HG02588 (cell line): ENCODE measurements around the gene DGKG.
A peak's percentile ranks its signal among the peaks of the same experiment; 100 is the strongest.

ENCODE experiments used
- ATAC-seq: cut with Tn5 transposase; IDR thresholded peaks from one replicate; pipeline ENCODE4 v1.9.1; 2021; ENCODE audit warnings: mild to moderate bottlenecking, moderate library complexity; ENCODE audit not compliant: unreplicated experiment

Gene DGKG

GRCh38 chr3:186118692-186119091, 243.3 kb downstream of the DGKG start:
- no peak for ATAC-seq

DNA sequence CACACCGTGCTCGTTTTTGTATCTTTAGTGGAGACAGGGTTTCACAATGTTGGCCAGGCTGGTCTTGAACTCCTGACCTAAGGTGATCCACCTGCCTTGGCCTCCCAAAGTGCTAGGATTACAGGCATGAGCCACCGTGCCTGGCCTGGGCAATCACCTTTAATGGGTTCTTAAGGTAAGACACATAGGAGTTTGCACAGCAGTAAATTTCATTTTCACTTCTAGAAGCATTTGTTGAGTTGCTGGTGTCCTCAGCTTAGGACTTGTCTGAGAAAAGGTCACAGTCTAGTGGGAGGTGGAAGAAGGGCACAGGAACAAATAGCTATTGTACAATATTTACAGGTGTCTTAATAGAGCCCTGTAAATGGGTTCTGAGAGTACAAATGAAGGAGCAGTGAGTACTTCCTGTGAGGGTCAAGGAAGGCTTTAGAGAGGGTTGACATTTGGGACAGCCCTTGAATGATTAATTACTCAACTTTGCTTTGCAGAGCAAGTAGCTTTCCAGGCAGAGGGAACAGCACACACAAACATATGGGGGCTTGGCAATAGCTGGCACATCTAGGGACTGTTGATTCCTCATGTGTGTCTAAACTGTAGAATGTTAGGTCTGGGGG, 244.4 kb downstream of the DGKG start:
- ATAC-seq, result no peak

- ATAC-seq, result no peak
Observed at GRCh38 chr3:186115239-186115996, 246.6 kb downstream of the DGKG start.

DNA sequence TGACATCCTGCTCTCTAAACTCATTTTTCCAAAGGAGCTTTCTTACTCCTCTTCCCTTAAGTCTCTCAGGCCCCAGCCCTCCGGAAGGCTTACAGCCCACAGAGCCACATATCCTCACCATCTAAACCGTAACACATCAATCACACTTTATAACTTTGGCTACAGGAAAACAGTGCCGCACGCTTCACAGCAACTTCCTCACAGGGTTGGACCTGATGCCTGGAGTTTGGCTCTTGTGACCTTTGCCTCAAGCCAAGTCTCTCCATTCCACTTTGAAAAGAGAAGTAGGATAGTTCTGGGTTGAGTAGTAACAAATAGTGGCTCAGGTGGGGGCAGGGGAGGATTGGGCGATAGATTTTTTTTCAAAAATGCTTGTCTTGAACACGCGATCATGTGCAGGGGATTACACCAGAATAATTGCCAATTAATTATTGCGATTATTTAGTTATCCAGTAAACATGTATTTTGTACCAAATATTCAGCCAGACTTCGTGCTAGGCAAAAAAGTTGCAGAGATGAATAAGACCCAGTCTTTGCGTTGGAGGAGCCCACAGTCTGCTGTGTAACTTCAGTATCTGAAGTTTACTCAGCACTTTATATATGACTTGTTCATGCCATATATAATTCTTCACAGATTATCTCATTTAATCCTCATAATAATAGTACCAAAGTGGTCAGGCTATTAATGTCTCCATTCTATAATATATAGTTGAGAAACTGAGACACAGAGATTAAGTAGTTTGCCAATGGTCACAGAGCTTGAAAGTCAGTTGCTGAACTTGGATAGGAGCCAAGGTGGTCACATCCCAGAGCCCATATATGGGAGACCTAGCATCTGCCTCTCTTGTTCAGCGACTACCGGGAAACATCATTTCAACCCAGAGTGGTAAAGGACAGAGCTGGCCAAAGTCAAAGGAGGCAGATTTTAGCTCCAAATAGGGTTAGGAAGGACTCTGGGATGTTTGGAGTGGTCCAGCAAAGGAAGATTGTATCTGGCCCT, 250.8 kb downstream of the DGKG start:
- no peak for ATAC-seq

GRCh38 chr3:186109897-186110803, 251.9 kb downstream of the DGKG start:
- no peak for ATAC-seq

DNA sequence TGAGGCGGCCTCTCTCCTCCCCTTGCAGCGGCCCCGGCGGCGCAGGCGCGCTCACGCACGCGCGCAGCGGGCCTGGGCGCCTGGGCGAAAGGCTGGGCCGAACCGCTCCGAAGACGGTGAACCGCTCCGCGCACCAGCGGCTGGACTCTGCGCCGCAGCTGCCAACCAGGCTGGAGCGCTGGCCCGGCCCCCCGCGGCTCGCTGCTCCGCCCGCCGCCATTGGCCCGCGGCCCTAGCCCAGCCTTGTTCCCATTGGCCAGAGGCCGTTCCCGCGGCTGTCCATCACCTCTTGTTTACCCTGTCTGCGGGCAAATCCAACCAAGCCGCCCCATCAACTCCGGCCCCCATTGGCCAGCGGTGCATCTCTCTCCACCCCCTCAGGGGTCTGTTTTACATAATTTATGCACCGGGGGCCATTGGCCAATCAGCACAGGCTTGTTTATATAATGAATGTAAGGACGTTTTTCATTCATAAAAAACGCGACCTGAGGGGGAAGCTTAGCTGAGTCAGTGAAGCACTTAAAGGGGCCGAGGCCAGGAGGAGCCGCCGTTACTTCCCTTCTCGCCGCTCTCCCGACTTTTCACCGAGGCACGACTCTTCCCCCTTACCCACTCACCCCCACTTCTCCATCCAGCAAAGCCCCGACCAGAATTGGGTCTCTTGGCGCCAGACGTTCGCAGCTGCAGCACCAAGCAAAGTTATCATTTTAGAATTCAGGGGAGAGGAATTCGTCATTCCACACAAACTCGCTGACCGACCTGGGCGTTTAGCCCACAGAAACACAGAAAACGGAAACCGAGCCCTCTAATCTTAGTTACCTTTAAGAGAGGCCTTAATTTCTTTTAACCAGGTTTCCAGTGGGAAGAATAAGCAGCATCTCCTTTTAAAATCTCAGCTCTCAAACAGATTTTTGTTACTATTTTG, 252.8 kb downstream of the DGKG start, which contains the start of gene ETV5:
TSS of gene ETV5 (minus strand) at position 149 of the 925 bp plus-strand sequence. CDS start 3,221 bp downstream, outside the sequence.
- ATAC-seq, result peak; percentile 94

DNA sequence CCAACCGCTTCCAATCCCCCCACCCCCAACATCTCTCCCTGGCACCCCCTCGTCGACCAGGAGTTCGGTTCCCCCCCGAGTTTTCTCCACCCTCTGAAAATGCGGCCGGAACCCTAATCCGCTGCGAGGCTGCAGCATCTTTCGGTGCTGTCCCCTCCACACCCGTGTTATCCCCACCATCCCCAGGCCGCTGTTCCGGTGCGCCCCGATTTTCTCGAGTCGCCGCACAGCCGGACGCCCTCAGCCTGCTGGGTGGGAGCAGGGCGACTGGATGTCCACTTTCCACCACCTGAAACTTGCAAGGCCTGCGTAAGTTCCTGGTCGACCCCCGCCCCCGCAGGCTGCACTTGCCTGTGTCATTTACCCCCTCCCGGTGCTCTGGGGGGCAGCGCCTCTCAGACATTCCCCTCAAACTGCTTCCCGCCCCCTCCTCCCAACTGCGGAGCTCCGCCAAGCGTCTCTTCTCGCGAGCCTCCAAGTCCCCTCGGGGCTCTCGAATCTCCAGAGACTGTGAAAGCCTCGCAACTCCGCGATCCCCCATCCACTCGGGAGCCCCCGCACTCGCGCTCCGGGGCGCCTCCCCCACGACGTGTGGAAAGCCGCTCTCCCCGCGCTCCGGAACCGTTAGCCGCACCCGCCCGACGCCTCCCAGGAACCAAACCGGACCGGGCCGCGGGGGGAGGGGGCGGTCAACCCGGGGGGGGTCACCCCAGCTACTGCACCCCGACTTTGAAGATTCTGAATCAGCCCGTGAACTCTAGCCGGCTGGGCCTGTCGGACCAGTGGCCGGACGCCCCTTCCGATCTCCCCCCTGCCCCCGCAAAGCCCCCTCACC, 253.7 kb downstream of the DGKG start:
- no peak for ATAC-seq

DNA sequence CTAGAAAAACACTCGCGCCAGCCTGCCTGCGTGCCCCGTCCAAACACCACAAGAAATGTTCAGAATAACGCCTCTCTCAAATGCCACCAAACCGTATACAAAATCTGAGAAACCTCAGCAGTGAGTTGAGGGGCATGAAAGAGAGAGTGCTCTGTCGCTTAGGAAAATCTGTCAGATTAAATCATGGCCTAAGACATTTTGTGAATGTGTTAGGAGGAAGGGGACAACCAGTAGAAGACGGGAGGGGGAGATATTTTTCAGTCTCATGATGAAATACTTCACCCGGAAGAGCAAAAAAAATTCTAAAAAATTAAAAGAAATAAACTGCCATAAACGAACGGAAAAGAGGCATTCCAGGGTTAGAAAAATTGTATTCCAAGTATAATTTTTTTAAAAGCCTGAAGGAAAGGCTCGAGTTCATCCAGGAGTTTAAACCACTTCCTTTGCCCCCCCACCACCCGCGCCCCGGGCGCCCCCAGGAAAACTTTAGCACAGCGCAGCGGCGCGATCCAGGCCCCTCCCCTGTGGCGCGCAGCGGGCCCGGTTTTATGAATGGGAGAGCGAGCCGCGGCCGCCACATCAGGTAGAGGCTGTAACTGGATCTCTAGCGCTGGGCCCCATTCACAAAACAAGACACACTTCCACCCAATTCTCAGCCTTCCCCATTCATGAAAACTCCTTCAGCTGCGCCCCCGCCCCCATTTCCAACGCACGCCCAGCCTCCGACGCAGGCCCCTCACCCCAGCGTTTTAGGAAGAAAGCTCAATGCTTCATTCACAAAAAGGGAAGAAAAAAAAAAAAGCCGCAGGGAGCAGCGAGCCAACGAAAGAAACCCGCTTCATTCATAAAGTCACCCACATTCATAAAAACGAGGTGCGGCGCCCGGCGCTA, 254.6 kb downstream of the DGKG start:
- ATAC-seq, result no peak

GRCh38 chr3:186105543-186105942, 256.5 kb downstream of the DGKG start:
- no peak for ATAC-seq

DNA sequence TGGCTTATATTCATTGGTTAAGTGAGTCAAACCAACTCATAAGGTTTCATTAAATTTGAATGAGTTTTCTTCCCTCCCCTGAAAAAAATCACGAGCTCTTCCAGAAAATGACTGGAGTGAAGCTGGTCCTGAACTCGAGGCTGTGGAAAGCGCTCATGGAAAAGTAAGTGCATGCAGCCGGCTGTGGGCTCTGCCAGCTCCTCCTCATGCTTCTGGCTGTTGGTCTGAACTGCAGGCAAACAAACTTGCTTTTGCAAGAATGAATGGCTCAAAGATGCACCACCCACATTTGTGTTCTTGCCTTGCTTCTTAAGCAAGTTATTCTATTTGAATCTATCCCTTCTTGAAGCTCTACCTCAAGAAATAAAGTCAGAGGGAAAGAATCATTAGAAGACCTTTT, 259.3 kb downstream of the DGKG start:
- no peak for ATAC-seq

- no peak for ATAC-seq
Observed at GRCh38 chr3:186100398-186100797, 261.6 kb downstream of the DGKG start.

- ATAC-seq, result no peak
Observed at GRCh38 chr3:186099178-186099577, 262.9 kb downstream of the DGKG start.

- ATAC-seq, result no peak
Observed at GRCh38 chr3:186098740-186099139, 263.3 kb downstream of the DGKG start.

- ATAC-seq, result no peak
Observed at GRCh38 chr3:186097663-186098451, 264.2 kb downstream of the DGKG start.

GRCh38 chr3:186097317-186097662, 264.7 kb downstream of the DGKG start:
- no peak for ATAC-seq
